HG03432 (cell line): Measurements from ENCODE around the gene ERCC6L.

Experiments used
- ATAC-seq: cut with Tn5 transposase; IDR thresholded peaks from one replicate; pipeline ENCODE4 v1.9.1; 2021; ENCODE audit warnings: mild to moderate bottlenecking, moderate library complexity; ENCODE audit not compliant: unreplicated experiment

Gene ERCC6L, protein sequence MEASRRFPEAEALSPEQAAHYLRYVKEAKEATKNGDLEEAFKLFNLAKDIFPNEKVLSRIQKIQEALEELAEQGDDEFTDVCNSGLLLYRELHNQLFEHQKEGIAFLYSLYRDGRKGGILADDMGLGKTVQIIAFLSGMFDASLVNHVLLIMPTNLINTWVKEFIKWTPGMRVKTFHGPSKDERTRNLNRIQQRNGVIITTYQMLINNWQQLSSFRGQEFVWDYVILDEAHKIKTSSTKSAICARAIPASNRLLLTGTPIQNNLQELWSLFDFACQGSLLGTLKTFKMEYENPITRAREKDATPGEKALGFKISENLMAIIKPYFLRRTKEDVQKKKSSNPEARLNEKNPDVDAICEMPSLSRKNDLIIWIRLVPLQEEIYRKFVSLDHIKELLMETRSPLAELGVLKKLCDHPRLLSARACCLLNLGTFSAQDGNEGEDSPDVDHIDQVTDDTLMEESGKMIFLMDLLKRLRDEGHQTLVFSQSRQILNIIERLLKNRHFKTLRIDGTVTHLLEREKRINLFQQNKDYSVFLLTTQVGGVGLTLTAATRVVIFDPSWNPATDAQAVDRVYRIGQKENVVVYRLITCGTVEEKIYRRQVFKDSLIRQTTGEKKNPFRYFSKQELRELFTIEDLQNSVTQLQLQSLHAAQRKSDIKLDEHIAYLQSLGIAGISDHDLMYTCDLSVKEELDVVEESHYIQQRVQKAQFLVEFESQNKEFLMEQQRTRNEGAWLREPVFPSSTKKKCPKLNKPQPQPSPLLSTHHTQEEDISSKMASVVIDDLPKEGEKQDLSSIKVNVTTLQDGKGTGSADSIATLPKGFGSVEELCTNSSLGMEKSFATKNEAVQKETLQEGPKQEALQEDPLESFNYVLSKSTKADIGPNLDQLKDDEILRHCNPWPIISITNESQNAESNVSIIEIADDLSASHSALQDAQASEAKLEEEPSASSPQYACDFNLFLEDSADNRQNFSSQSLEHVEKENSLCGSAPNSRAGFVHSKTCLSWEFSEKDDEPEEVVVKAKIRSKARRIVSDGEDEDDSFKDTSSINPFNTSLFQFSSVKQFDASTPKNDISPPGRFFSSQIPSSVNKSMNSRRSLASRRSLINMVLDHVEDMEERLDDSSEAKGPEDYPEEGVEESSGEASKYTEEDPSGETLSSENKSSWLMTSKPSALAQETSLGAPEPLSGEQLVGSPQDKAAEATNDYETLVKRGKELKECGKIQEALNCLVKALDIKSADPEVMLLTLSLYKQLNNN

GRCh38 chrX:72238721-72239475, at the start of gene ERCC6L:
TSS of gene ERCC6L (minus strand) at chrX:72239027. CDS start at chrX:72238911, 116 bp downstream.
- ATAC-seq, result peak; percentile 99

- ATAC-seq, result no peak
These were observed 43.5 kb upstream of the ERCC6L start for GRCh38 chrX:72282302-72282701.

GRCh38 chrX:72280321-72280845, 41.6 kb upstream of the ERCC6L start:
- ATAC-seq, result no peak

DNA sequence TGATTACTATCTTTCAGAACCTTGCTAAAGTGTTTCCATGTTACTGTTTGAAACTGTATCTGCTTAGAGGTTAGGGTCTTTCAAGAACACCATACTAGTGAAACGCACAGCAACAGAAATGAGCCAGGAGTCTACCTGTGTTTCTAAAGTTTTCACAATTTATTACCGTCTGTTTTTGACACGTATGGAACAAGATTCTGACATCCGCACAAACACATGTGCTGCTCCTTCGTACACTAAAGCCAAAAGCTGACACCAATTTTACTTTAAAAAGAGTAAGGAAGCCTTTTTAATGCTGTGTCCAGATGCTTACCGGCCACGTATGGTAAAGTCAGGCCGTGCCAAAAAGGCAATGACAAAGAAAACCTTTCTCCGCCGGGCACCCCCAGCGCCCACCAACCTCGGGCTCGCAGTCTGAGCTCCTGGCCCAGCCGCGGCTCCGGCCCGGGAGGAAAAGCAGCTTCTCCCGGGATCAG, 37.7 kb upstream of the ERCC6L start:
- no peak for ATAC-seq

DNA sequence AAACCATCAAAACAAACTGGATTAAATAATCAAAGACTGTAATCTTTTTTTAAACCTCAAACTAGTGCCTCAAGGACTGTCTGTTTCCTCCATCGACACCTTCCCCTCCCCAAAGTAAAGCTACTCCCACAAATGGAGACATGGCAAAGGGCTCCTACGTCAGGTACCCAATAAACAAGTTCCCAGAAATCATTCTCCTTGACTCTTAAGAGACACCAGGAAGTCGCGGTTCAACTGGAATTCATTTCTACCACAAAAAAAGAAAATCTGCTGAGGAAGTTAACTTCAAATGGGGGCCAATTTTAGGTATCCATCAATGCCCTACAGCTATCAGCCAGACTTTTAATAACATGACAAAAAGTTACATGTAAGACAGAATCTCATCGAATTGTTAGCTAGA, 35.7 kb upstream of the ERCC6L start:
- no peak for ATAC-seq

DNA sequence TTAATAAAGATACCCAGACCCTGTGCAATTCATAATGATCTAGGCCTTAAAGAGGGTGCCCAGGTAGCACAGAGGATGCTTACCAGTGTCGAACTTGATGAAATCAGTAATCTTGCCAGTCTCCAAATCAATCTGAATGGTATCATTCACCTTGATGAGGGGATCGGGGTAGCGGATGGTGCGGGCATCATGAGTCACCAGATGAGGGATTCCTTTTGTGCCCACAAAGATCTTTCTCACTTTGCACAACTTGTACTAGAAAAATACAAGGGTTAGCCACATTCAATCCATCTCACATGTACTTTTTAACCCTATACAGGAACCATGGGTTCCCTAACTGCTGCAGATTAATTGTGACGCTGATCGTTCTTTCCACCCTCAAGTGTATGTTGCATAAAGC, 34.9 kb upstream of the ERCC6L start:
- ATAC-seq, result no peak

DNA sequence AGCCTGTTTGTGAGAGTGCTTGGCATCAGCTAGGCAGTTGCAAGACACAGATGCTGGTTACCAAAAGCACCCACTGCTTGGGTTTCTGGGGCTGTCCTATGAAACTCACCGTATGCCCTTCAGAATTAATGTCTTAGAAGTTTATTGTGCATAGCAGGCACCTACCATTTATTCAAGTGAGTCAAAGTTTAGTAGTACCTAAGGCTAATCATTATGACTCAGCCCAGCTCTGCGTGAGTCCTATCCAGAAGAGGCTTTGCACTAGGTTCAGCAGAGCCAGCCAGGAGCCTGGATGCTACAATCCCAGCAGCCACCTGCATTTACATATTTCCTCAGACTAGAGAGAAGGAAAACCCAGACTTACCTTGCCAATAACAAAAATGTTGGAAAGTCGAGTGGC, 34.0 kb upstream of the ERCC6L start:
- no peak for ATAC-seq

DNA sequence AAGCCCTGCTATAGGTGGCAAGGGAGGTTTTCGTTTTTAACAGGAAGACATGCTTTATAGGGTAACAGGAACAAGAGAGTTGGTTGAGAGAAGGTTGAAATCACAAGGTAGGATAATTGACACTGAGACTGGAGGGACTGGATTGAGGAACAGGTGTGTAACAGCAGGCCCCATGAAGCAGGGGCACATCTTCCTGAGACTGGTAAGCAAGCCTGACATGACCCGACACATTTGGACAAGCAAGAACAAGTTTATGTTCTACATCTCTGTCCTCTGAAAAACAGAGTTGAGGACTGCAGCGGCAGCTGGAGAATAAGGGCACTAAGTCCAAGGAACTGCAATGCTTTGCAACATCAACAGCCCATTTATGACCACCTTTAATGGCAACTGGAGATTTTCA, 33.0 kb upstream of the ERCC6L start:
- no peak for ATAC-seq

GRCh38 chrX:72271091-72271788, 32.4 kb upstream of the ERCC6L start:
- no peak for ATAC-seq

DNA sequence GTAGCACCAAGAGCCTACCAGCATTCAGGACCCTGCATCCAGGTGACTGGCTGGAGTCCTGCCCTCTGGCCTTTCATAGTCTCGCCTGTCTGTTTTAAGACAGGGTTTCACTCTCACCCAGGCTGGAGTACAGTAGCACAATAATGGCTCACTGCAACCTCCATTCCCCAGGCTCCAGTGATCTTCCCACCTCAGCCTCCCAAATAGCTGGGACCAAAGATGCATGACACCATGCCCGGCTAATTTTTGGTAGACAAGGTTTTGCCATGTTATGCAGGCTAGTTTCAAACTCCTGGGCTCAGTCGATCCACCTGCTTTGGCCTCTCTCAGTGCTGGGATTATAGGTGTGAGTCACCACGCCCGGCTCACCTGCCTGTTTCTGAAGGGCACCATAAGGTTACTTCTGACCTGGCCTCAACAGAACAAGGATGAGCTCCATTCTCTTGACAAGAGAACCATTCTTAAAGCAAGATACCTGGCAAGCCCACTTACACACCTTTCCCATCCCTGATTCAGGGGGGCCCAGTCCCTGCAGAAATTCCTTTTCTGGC, 31.6 kb upstream of the ERCC6L start:
- no peak for ATAC-seq

DNA sequence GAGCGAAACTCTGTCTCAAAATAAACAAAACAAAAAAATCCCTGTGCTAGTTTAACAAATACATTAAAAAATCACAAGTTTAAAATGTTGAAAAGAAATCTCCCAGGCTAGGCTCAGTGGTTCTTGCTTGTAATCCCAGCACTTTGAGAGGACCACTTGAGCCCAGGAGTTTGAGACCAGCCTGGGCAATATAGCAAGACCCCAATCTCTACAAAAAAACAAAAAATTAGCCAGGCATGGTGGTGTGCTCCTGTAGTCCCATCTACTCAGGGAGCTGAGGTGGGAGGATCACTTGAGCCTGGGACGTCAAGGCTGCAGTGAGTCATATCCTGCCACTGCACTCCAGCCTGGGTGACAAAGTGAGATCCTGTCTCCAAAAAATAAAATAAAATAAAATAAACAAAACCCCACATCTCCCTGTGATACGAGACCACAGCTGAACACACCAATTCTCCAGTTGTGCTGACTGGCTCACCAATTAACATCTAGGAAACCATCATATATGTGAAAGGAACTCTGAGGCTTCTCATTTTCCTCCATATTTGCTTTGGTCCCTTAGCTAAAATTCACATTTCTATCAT, 30.9 kb upstream of the ERCC6L start:
- no peak for ATAC-seq

GRCh38 chrX:72268597-72269365, 30.0 kb upstream of the ERCC6L start:
- ATAC-seq, result no peak

DNA sequence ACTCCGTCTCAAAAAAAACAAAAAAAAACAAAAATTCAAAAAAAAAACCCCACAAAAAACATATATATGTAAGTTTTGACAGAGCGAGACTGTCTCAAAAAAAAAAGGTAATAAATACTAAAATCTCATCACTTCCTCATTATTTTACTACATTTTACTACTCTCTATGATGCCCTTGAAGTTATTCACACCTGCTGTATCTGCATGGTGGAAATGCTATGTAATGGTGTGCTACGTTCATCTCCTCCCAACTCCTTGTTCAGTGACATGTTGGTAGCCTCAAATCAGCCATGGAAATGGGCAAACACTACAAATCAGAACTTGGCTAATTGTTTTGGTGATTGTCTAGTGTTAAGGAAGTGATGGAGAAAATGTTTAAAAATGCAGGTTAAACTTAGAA, 26.4 kb upstream of the ERCC6L start:
- ATAC-seq, result no peak

- no peak for ATAC-seq
These were observed 23.2 kb upstream of the ERCC6L start for GRCh38 chrX:72262077-72262476.

DNA sequence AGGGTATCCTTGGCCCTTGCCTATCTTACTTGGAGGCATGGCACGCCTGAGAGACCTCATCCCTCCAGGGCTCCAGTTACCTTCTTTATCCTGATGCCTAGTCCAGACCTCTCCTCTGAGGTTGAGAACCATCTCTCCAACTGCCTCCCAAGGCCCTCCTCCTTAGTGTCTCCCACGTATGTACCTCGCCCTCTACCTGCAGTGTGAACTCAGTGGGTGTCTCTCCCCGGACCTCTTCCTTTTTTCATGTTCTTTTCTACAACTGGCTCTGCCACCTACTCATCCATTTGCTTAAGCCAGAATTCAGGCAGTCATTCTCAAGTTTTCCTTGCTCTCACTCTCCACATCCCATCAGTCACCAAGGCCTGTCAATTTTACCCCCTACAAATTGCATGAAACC, 21.6 kb upstream of the ERCC6L start:
- no peak for ATAC-seq

- no peak for ATAC-seq
These were observed 19.3 kb upstream of the ERCC6L start for GRCh38 chrX:72258174-72258573.

DNA sequence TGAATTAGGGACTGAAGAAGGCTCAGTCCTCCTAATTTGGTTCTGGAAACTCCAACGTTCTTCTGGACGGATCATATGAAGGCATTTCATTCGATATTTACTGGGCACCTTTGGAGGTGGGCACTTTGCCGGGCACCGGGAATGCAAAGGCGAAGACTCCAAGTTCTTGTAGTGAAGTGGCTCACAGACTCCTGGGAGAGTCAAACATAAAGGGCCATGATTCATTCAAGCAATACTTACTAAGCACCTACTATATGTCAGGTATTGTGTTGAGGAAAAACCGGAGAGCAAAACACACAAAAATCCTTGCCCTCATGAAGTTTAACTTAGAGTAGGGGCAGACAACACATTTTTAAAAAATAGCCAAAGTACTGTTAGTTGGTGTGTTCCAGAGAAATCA, 17.0 kb upstream of the ERCC6L start:
- ATAC-seq, result no peak

- ATAC-seq, result no peak
These were observed 16.6 kb upstream of the ERCC6L start for GRCh38 chrX:72255445-72255844.
